Measurements from ENCODE around the gene TPTE2.

Gene TPTE2

GRCh38 chr13:19601749-19602725 lies 40.7 kb upstream of the TPTE2 start:
- TF ChIP-seq ESRRG (CRISPR knock-in tag; IDR thresholded peaks at IDR 0.05) = no peak
- no peak for TF ChIP-seq RARB (CRISPR knock-in tag; IDR thresholded peaks at IDR 0.05)
- no peak for TF ChIP-seq ARNTL (CRISPR knock-in tag; IDR thresholded peaks at IDR 0.05; ENCODE audit: borderline replicate concordance, low read depth)
- TF ChIP-seq ZFP3 (CRISPR knock-in tag; IDR thresholded peaks at IDR 0.05) = peak; percentile 31; the same call in 1 of the 2 replicates
- no peak for TF ChIP-seq CREB5 (CRISPR knock-in tag; IDR thresholded peaks at IDR 0.05; ENCODE audit: low read depth)
- peak; percentile 91 for ATAC-seq

- TF ChIP-seq ISL1 (CRISPR knock-in tag; IDR thresholded peaks at IDR 0.05) (no peak), BACH2 (CRISPR knock-in tag; IDR thresholded peaks at IDR 0.05; ENCODE audit: borderline replicate concordance) (no peak)
- no peak for ATAC-seq
These were observed 36.2 kb upstream of the TPTE2 start for GRCh38 chr13:19597523-19597922.

- TF ChIP-seq GLIS3 (CRISPR knock-in tag; IDR thresholded peaks at IDR 0.05) (no peak), ZNF565 (CRISPR knock-in tag; conservative IDR thresholded peaks at IDR 0.05; ENCODE audit: low read depth) (no peak), RARB (CRISPR knock-in tag; IDR thresholded peaks at IDR 0.05) (no peak), PPARA (CRISPR knock-in tag; IDR thresholded peaks at IDR 0.05; ENCODE audit: borderline replicate concordance) (no peak), TCF4 (CRISPR knock-in tag; IDR thresholded peaks at IDR 0.05; ENCODE audit: borderline replicate concordance) (no peak), PATZ1 (CRISPR knock-in tag; IDR thresholded peaks at IDR 0.05; ENCODE audit: borderline replicate concordance) (no peak), ZC3H10 (CRISPR knock-in tag; IDR thresholded peaks at IDR 0.05) (no peak), ZNF8 (CRISPR knock-in tag; IDR thresholded peaks at IDR 0.05) (no peak), CSRNP3 (CRISPR knock-in tag; IDR thresholded peaks at IDR 0.05) (no peak), ESRRG (CRISPR knock-in tag; IDR thresholded peaks at IDR 0.05) (no peak)
- ATAC-seq = no peak
These were observed 35.6 kb upstream of the TPTE2 start for GRCh38 chr13:19596960-19597361.

- ATAC-seq = no peak
- TF ChIP-seq RARB (CRISPR knock-in tag; IDR thresholded peaks at IDR 0.05) (no peak), SNAI2 (CRISPR knock-in tag; IDR thresholded peaks at IDR 0.05) (no peak), CSDC2 (CRISPR knock-in tag; IDR thresholded peaks at IDR 0.05) (no peak), ZC3H10 (CRISPR knock-in tag; IDR thresholded peaks at IDR 0.05) (no peak), ZNF70 (CRISPR knock-in tag; IDR thresholded peaks at IDR 0.05) (no peak), PPARA (CRISPR knock-in tag; IDR thresholded peaks at IDR 0.05; ENCODE audit: borderline replicate concordance) (no peak), TSHZ2 (CRISPR knock-in tag; IDR thresholded peaks at IDR 0.05) (no peak)
These were observed 34.8 kb upstream of the TPTE2 start for GRCh38 chr13:19596086-19596485.

Data from SK-N-SH treated with all-trans-retinoic acid at 6 μM for 48 hours (cell line).